Measurements from ENCODE around the gene RASSF8.

Gene RASSF8

GRCh38 chr12:25993901-25994651 is 35.6 kb downstream of the RASSF8 start:
- no peak for FAIRE-seq

- no peak for FAIRE-seq
Measured at GRCh38 chr12:25994901-25995625, 36.6 kb downstream of the RASSF8 start.

GRCh38 chr12:25995906-25996305 is 37.4 kb downstream of the RASSF8 start:
- no peak for FAIRE-seq

DNA sequence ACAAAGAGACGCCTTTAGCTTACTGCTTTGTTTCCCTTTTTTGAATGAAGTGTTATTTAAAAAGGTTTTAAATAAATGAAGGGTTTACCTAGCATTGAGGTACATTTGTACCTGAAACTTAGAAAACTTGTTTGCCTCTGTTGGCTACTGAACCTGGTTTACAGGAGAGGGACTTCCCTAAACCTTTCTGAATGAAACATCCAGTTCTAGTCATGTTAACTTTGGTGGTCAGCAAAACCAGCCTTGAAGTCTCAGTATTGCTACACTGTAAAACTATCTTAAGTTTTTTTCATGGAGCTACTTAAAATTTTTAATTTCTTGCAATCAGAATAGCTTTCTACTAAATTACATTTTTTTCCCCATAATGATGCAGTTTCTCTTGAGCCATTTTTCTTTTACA is 38.2 kb downstream of the RASSF8 start:
- FAIRE-seq: no peak

- no peak for FAIRE-seq
Measured at GRCh38 chr12:25997201-25997963, 38.9 kb downstream of the RASSF8 start.

GRCh38 chr12:26000898-26001297 is 42.4 kb downstream of the RASSF8 start:
- FAIRE-seq: no peak

DNA sequence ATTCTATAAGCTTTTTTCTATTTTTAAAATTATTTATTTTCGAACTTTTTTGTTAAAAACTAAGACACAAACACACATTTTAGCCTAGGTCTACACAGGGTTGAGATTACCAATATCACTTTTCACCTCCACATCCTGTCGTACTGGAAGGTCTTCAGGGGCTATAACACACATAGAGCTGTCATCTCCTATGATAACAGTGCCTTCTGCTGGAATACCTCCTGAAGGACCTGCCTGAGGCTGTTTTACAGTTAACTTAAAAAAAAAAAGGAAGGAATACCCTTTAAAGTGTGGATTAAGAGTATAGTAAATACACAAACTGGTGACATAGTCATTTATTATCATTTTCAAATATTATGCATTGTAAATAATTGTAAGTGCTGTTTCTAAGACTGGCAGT is 43.0 kb downstream of the RASSF8 start:
- no peak for FAIRE-seq

DNA sequence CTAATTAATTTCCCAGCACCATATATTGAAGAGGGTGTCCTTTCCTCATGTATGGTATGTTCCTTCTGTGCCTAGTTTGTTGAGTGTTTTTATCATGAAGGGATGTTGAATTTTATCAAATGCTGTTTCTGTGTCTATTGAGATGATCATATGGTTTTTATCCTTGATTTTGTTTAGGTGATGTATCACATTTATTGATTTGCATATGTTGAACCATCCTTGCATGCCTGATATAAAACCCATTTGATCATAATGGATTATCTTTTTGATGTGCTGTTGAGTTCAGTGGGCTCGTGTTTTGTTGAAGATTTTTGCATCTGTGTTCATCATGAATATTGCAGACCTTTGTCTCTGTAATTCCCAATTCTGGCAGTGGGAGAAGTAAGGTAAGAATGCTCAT is 44.6 kb downstream of the RASSF8 start:
- FAIRE-seq: no peak

- FAIRE-seq: no peak
Measured at GRCh38 chr12:26007566-26007965, 49.1 kb downstream of the RASSF8 start.

DNA sequence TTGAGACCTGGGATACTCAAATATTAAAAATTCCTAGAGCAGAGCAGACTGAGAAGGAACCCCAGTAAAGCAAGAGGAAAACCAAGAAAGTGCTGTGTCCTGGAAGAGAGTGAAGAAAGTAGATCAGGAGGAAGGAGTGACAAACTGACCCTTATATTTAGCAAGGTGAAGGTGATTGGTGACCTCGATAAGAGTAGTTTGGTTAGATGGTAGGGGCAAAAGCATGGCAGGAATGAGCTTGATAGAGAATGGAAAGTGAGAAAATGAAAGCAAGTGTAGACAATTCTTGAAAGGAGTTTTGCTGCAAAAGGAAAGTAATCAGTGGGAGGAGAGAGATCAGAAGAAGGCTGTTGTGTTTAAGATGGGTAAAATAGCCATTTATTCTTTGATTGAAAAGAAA is 51.1 kb downstream of the RASSF8 start:
- no peak for FAIRE-seq

GRCh38 chr12:26010293-26010821 is 51.9 kb downstream of the RASSF8 start:
- no peak for FAIRE-seq

DNA sequence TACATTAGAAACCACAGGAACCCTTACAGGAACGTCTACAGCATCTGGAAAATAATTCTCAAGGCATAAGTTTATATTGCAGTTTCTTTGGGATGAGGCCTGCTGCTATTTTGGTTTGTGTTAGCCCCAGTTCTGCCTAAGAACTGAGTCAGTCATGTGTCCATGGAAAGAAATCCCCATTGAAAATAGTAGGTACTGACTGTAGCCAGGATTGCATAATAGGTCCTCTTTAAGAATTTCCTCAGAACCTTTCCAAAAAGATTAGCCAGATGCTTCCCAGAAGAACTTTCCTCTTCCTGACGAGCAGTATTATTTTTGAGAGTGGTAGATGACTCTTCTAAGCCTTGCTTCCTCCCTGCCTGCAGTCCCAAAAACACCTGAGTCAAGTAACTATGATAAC is 52.6 kb downstream of the RASSF8 start:
- FAIRE-seq: no peak

- no peak for FAIRE-seq
Measured at GRCh38 chr12:26014085-26014484, 55.6 kb downstream of the RASSF8 start.

DNA sequence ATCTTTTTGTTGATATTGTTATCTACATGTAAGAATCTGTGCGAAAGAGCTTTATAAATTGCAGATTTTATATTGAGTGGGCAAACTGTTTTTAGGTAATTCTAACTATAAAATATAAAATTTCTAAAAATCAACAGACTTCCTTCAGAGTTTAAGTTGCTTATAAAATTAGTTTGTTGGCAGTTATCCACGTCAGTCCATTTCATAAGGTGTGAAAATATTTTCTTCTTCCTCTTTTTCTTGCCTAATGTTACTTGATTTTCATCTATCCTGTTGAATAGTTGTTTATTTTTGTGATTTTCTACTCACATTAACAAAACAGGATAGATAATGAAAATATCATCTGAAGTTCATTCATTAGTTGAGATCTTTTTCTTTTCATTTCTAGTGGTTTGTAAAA is 58.0 kb downstream of the RASSF8 start:
- no peak for FAIRE-seq

- no peak for FAIRE-seq
Measured at GRCh38 chr12:26017484-26018211, 59.2 kb downstream of the RASSF8 start.

DNA sequence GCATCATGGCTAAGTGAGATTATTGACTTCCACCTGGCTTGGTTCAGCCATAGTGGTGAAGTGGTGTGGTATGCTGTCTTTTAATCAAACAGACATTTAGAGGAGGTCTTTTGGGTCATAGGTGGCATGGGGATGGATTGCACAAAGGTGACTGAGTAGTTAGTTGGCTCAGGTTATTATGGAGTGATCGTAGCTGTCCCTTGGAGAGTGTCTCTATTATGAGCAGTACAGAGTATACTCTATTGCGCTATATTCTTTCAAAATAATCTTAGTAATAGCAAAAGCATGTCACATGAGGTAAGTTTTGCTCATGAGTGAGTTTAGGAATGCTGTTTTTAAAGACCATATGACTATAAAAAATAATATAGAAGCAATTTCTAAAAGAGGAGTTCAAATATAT is 60.4 kb downstream of the RASSF8 start:
- FAIRE-seq: no peak

- no peak for FAIRE-seq
Measured at GRCh38 chr12:26021534-26021933, 63.1 kb downstream of the RASSF8 start.

GRCh38 chr12:26022043-26022442 is 63.6 kb downstream of the RASSF8 start:
- no peak for FAIRE-seq

DNA sequence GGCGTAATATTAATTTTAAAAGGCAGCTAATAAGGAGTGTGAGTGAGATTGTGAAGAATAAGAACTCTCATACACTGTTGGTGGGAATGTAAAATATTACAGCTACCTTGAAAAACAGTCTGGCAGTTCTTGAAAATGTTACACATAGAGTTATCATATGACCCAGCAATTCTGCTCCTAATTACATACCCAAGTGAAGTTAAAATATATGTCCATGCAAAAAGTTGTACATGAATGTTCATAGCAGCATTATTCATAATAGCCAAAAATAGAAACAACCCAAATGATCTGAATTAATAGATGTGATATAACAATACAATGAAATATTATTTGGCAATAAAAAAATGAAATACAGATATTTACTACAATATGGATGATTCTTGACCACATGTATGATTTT is 68.2 kb downstream of the RASSF8 start:
- FAIRE-seq: peak; percentile 46

GRCh38 chr12:26027401-26027800 is 68.9 kb downstream of the RASSF8 start:
- no peak for FAIRE-seq

DNA sequence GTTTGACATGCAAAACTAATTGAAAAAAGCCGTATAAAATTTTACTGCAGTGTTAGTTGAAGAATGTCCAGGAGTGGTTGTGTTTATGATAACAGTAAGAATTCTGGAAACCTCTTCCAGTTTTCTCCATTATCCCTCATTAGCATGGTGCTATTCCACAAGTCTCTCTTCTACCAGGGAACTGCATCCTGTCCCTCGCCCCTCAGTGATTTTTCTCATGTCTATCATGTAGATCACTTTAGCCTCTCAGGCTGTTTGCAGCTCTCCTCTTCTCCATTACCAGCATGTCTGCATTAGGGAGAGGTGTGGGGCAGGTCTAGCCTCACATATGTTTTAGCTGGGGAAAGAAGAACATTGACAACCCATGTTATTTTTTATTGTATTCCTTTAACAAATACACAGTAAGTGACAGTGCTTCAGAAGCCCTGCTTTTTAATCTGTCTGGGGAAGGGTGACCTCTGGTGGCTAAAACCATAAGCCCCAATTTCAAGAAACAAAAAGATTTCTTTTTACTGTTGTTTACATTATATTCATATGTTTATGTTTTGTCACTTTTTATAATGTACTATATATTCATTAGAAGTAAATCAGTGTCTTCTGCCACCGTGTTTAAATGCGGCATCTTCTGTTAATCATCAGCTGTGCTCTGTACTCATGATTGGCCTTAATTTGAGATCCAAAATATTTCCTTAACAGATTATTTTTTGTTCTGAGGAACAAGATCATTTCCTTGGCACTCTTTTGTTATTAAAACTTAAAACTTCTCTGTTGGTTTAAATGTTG is 70.7 kb downstream of the RASSF8 start:
- FAIRE-seq: peak; percentile 96

GRCh38 chr12:26029736-26030022 is 71.2 kb downstream of the RASSF8 start:
- no peak for FAIRE-seq

Data from A204.1 (cell line).